ENCODE measurements around the gene GAB1. TPM values are rescaled to one million over a fixed set of nuclear protein-coding genes. Genes with fewer than 3 reads are reported as not detected.

GAB1 gene
- total and polyA plus RNA-seq, 2 of the 13 experiments (the other 11 are each of a cell fraction or from before 2014, with no cell fraction given) = 8.7 to 14.7 TPM

GRCh38 chr4:143441678-143442077, 105.0 kb downstream of the GAB1 start:
- BruUV-seq (replicated peaks) = no TSS peak
- DNase-seq (ENCODE audit: low spot score) (no peak), ATAC-seq (no peak), FAIRE-seq (no peak)
- in situ Hi-C loops (cut with HindIII; ENCODE audit: extremely low pct_ligation_motif_present, low pct_unique_long_range_greater_than_20kb) (no loop called here), intact Hi-C loops (cut with micrococcal nuclease; ENCODE audit: unreplicated experiment) (no loop called here)
- no peaks in the 10 kb centered on the region for H3K4me1 ChIP-seq (ENCODE audit: insufficient read depth, low read length)
- no peaks in the 10 kb centered on the region for H3K27me3 ChIP-seq (ENCODE audit: control insufficient read depth in 1 of 2, insufficient read depth in 2 of 2, low read length in 2 of 2)
- no peak overlapping the region for H2AFZ ChIP-seq (ENCODE audit: low read length)
- H3K27ac ChIP-seq (ENCODE audit: extremely low read length, insufficient read depth, low read length) = no peak overlapping the region
- H3K4me3 ChIP-seq (replicated peaks in 1 of 3; ENCODE audit: insufficient read depth in 1 of 3, low read depth in 2 of 3, low read length in 3 of 3) = no peak overlapping the region
- ChIA-PET POLR2A (no interaction called here), CTCF (ENCODE audit: low intra/inter-chr PET ratio, low total read pairs) (no interaction called here)
- peaks cover 6 to 14% of the 10 kb centered on the region in 2 experiments; a peak in 4 of 5 replicates for H3K36me3 ChIP-seq (replicated peaks in 1 of 2; ENCODE audit: control insufficient read depth in 1 of 2, insufficient read depth in 2 of 2, low read length in 2 of 2)
- no peak overlapping the region for H3K9ac ChIP-seq (ENCODE audit: insufficient read depth, low read depth, low read length)
- no peaks in the 10 kb centered on the region for H3K79me2 ChIP-seq (ENCODE audit: insufficient read depth, low read length)
- H3K9me3 ChIP-seq (ENCODE audit: low read length) = no peaks in the 10 kb centered on the region
- no peak overlapping the region for H3K4me2 ChIP-seq (ENCODE audit: low read depth, low read length)
- TF ChIP-seq BRCA1 (CRISPR knock-in tag; IDR thresholded peaks at IDR 0.05) (no peak), KDM2A (CRISPR knock-in tag; IDR thresholded peaks at IDR 0.05; ENCODE audit: borderline replicate concordance, low read depth) (no peak), ZNF766 (CRISPR knock-in tag; IDR thresholded peaks at IDR 0.05; ENCODE audit: borderline replicate concordance) (no peak), ZBTB46 (CRISPR knock-in tag; IDR thresholded peaks at IDR 0.05; ENCODE audit: borderline replicate concordance) (no peak), TOE1 (CRISPR knock-in tag; IDR thresholded peaks at IDR 0.05) (no peak), CBX5 (CRISPR knock-in tag; IDR thresholded peaks at IDR 0.05; ENCODE audit: borderline replicate concordance) (no peak), SP5 (CRISPR knock-in tag; IDR thresholded peaks at IDR 0.05; ENCODE audit: borderline replicate concordance, low read depth) (no peak), YY1 (IDR thresholded peaks at IDR 0.05; ENCODE audit: insufficient read depth, insufficient replicate concordance, low read depth, low read length) (no peak), CHCHD3 (CRISPR knock-in tag; IDR thresholded peaks at IDR 0.05) (no peak), TRIM24 (CRISPR knock-in tag; IDR thresholded peaks at IDR 0.05) (no peak), KLF16 (CRISPR knock-in tag; IDR thresholded peaks at IDR 0.05) (no peak)
- WGBS (ENCODE audit: low lambda C conversion rate) = 97% methylated on average over 4 of the region's 4 CpGs
- no peaks in the 10 kb centered on the region for H4K20me1 ChIP-seq (ENCODE audit: insufficient read depth, low read length)
